Left colon (tissue), 2 donors: ENCODE measurements around the gene OAT. TPM values are rescaled to one million over a fixed set of nuclear protein-coding genes. Genes with fewer than 3 reads are reported as not detected.
"Not testable (repeated sequence)": the region's sequence is repeated elsewhere in the genome, so short reads cannot be mapped to it uniquely, and the experiment has no call there.

Source experiments
- ATAC-seq: fragments of 200-7000 bp; cut with Tn5 transposase; one replicate; pipeline ENCODE4 v1.9.1; 2020; ENCODE audit warnings: mild to moderate bottlenecking, moderate library complexity
- DNase-seq, 2 donors: peaks; one replicate each; pipeline ENCODE4 v3.0.0-alpha.2; 2020
- intact Hi-C, 2 donors: fragments of 100-400 bp; cut with DNase I in 1 of 2; cut with micrococcal nuclease in 1 of 2; formaldehyde crosslinking; loops; one replicate each; pipeline versions ENCODE4 v1.11.2 to v1.14.0; 2022; cut with DNase I, micrococcal nuclease
- total RNA-seq, 2 donors: library from RNA; stranded (reverse); fragmentation: NEBNext Ultra II Directional; extraction: Animal tissue kit (Norgen Biotek cat#: 25700); gene quantifications; one replicate each; pipeline ENCODE4 v1.2.1, GENCODE V29; 2021
- donor health status: DM: no; HTN: no; CAD: no.
- donor health status: DM: yes; HTN: yes; CAD: no.

OAT gene
- total RNA-seq, 2 donors from 2014 or later = 61.0 to 70.0 TPM

DNA sequence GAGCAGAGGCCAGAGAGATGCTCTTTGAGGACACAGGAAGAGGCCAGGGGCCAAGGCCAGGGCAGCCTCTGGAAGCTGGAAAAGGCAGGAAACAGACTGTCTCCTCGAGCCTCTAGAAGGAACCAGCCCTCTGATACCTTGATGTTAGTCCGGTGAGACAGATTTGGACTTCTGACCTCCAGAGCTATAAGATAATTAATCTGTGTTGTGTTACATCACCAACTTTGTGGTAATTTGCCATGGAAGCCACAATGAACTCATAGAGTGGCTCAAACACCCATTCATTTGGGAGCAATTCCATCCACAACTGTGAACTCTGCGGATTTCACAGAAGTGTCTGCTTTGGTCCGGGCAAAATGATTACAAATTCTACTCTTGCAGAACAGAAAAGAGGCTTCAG, 48.7 kb downstream of the OAT start:
- no peak for ATAC-seq
- DNase-seq = no peak
- intact Hi-C loops = no loop called here

DNA sequence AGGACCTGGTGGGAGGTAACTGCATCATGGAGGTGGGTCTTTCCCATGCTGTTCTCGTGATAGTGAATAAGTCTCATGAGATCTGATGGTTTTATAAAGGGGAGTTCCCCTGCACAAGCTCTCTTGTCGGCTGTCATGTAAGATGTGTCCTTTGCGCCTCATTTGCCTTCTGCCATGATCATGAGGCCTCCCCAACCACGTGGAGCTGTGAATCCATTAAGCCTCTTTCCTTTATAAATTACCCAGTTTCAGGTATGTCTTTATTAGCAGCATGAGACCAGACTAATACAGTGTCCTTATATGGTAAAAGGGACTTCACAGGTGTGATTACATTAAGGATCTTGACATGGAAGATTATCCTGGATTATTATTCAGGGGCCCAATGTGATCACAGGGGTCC, 49.2 kb downstream of the OAT start:
- DNase-seq, ATAC-seq, intact Hi-C loops: not testable (repeated sequence)

DNA sequence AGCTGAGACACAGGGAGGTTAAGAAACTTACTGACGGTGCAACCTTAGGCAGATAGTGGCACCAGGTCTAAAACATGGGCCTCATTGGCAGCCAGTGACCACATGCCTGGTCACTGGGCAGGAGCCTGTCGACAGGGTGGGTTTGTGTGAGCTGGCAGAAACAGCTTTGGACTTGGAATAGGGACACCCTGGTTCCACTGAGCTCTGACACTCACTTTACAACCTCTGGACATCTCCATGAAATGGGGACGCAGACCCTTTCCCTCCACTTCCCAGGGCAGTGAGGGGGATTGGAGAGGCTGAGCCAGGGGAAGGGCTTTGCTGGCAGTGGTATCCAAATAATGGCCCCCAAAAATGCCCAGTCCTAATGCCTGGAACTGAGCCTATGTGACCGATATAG, 49.7 kb downstream of the OAT start:
- DNase-seq = no peak
- ATAC-seq = no peak
- intact Hi-C loops = no loop called here

DNA sequence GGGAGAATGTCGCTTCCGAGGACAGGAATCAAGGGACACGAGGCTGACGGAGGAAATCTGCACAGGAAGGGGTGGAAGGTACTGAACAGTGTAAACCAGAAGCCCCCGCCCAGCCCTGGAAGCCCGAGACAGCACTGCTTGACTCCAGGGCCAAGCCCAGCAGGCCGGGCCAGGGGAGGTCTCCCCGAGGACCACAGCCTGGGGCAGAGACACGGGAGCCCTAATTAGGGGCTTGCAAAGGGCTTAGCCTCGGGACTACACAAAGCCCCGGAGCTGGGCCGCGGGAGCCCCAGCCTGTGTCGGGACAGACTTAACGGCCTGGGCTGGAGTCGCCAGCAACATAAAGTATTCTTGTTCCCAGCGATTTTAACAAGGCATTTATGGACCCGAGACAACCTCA, 50.8 kb downstream of the OAT start:
- no peak for ATAC-seq
- intact Hi-C loops = no loop called here
- DNase-seq = no peak

DNA sequence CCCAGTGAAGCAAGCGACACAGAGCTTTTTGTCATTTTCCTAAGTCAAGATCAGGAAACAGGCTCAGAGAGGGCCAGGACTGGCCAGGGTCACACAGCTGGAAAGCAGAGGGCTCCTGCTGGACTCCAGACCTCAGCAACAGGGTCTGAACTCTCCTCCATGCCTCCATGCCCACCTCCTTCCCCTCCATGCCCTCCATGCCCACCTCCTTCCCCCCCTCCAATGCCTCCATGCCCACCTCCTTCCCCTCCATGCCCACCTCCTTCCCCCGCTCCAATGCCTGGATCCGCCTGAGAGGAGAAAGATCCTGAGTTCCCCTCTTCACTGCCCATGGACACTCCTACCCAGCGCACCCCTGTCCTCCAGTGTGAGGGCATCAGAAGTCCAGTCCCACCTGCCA, 51.3 kb downstream of the OAT start:
- no peak for DNase-seq
- ATAC-seq = no peak
- intact Hi-C loops = no loop called here

DNA sequence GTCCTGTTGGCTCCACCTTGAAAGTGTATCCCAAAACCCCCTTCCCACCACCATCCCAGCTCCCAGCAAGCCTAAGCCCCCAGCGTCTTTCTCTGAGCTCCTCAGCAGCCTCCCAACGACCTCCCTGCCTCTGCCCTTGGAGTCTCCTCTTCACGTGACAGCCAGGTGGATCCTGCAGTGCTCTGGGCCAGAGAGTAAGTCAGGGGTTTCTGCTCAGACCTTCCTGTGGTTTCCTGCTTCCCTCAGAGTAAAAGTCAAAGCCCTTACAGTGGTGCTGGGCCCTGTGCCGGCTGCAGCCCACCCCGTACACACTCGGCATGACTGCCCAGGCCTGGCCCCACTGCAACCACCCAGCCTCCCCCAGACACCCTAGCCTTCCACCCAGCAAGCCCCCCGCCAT, 51.9 kb downstream of the OAT start:
- no peak for DNase-seq
- intact Hi-C loops = no loop called here
- ATAC-seq = no peak

DNA sequence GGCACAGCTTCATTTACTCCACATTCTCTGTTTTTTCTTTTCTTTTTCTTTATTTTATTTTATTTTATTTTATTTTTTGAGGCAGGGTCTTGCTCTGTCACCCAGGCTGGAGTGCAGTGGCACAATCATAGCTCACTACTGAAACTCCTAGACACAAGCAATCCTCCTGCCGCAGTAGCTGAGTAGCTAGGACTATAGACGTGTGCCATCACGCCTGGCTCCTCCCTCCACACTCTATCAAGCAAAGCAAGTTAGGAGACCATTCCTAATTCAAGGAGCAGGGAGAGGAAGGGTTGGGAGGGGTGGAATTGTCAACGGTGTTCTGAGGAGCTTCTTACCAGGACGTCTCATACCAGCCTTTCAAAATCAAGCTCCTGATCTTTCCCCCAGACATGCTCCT, 52.4 kb downstream of the OAT start:
- intact Hi-C loops = no loop called here
- no peak for DNase-seq
- no peak for ATAC-seq

DNA sequence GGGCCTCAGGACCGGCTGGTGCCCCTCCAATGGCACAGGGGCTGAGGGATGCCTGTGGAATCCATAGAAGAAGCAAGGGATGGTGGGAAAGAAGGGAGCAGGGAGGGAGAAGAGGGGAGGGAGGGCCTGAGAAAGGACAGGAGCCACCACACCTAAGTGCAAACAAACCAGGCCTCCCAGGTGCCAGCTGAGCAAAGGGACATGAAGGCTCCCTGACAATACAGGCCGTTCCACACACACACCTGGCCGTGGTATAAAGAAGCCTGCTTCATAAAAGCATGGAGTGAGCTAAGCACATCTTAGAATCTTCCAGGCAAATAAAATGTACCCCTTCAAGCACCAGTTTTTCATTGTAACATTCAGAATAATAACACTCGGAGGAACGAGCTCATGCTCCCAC, 54.0 kb downstream of the OAT start:
- ATAC-seq (peak; percentile 89), DNase-seq (peak in 1 of 2 donors; percentile 26)
- intact Hi-C loops = no loop called here

DNA sequence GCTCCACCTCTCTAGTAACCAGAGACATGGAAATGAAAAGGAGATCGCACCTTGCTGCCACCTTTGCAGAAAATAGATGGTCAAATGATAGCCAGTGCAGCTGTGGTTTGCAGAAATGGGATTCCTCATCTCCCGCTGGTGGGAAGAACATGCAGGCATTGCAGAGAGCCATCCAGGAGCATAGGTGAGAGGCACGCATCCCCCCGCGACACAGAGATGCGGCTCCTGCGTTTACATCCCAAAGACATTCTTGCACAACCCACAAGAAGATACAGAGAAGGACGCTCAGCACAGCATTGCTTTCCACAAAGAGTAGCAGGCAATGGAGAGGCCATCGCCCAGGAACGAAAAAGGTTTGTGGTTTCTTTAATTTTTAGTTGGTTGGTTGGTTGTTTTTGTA, 56.2 kb downstream of the OAT start:
- ATAC-seq (no peak), DNase-seq (no peak)
- intact Hi-C loops = no loop called here

DNA sequence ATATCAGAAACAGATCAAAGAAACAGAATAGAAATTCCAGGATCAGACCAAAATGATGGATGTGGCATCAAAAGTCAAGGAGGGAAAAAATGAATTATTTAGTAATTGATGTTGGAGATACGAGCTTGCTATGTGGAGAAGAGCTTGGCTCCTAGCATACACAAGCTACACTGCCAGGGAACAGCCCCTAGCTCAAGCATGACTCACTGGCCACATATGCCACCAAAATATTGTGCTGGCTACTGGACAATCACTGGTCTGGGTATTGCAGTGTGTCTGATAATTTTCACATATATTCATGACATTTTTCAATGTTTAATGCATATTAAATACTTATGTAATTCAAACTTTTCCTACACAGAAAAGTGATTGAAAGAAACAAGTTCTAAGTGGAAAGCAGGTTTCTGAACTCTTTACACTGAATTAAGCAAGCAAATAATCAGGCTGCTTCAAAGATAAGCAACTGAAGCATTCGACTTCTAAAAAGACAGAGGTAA, 59.3 kb downstream of the OAT start:
- intact Hi-C loops = loop anchor here in 1 of 2 donors (10.0 kb wide), 1 partner anchor 185 kb away; no protein-coding TSS in a partner anchor
- no peak for ATAC-seq
- no peak for DNase-seq

DNA sequence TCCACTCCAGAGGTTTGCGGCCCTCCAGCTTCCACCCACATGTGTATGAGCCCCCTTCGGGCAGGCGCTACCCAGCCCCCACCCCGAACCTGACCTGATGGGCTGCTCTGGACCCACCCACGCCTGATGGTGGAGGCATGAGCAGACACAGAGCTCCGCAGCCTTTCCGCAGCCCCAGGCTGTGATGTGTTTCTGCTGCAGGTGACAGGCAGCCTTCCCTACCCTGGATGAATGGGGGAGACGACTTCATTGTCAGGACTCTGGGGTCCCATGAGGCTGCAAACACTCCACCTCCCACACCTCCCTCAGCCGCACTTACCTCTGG, 61.2 kb downstream of the OAT start:
- intact Hi-C loops = loop anchor here in 1 of 2 donors (10.0 kb wide), 1 partner anchor 183 kb away; no protein-coding TSS in a partner anchor
- DNase-seq (no peak), ATAC-seq (no peak)

DNA sequence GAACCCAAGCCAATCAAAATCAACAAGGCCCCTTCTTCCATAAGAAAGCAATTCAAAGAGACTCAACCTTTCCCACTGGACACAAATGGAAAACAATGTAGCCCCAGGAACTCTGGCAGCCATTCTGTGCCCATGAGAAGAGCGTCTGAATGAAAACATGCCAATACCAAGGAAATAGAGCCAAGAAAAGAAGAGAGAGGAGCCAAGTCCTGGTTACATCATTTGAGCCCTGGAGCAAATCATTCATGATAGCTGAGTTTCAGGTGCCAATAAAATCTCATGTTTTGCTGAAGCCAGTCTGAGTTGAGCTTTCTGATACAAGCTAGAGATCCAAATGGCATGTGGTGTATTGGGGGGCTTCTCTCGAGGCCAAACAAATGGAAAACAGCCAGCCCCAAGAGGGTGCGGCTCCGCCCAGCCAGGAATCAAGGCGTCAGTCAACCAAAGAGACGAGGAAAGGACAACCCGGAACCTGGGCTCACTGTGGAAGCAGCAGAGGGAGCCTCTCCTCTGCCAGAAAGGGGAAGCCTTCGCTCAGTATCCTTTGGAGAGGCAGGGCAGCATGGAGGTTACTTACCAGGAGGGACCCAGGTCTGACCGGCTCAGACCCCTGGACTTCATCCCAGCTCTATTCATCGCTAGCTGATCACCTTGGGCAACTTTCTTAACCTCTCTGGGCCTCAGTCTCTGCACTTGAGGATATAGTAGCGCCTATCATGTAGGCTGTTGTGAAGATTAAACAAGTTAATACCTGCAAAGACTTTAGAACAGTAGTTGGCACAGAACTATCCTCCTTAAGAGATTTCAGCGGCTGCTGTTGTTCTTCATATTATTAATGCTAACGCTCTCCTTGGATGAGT, 61.8 kb downstream of the OAT start:
- ATAC-seq = no peak
- intact Hi-C loops = loop anchor here in 1 of 2 donors (10.0 kb wide), 1 partner anchor 182 kb away; no protein-coding TSS in a partner anchor
- no peak for DNase-seq

DNA sequence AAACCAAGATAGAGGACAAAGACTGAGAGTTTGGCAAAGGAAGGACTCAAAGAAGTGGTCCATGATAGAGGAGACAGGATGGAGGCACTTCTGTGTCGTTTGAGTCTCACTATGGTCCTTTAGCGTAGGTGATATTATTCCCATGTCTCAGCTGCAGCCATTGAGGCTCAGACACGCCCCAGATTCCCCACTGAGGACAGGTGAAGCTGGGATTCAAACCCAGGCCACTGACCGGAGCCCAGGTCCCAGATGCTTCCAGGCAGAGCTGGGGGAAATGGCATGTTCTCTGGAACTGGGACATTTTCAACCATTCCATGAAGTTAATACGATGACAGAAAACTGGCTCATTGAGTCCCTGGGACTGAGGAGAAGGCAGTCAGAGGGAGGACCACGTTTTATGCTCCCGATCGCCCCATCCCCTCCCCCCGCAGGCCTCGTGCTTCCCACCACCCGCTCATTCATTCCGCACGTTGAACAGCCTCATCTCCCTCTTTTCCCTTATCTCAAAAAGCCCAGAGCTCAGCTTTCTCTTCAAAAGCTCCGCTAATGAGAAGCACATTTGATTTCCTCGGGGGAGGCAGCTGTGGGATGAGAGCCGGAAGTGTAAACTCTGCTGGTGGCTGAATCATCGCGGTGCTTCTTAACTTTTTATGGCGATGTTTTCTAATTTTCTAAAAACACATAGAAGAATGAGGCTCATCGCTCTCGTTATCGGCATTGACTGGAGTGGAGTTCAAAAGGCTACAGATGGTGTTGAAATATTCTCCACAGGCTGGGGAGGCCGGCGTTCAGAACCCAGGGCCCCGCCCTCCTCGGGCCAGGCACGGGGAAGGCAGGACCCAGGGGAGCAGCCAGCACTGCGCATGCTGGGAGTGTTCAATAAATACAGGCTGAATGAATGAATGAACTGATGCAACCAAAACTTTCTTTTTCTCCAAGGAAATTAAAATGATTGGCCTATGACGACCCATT, 64.0 kb downstream of the OAT start:
- ATAC-seq (peak; percentile 85), DNase-seq (peak in 1 of 2 donors; percentile 48)
- intact Hi-C loops = loop anchor here in 1 of 2 donors (10.0 kb wide), 1 partner anchor 180 kb away; no protein-coding TSS in a partner anchor

DNA sequence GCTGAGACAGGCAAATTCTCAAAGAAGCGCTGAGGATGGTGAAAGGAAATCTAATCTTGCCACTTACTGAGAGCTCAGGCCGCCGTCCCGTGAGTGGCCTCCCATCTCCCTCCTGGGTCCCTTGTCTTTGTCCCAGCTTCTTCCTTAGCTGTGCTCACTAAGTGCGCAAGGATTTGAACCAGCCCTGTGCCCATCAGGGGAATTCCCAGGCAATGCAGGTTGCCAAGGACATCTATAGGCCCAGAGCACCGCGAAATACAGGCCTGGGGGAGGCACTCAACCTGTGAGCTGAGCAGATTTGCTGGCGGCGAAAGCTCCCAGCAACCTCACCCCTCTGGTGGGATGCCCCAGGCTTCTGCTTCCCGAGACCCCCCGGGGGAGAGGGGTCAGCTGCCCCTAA, 64.8 kb downstream of the OAT start:
- DNase-seq = no peak
- intact Hi-C loops = loop anchor here in 1 of 2 donors (10.0 kb wide), 1 partner anchor 179 kb away; no protein-coding TSS in a partner anchor
- no peak for ATAC-seq

DNA sequence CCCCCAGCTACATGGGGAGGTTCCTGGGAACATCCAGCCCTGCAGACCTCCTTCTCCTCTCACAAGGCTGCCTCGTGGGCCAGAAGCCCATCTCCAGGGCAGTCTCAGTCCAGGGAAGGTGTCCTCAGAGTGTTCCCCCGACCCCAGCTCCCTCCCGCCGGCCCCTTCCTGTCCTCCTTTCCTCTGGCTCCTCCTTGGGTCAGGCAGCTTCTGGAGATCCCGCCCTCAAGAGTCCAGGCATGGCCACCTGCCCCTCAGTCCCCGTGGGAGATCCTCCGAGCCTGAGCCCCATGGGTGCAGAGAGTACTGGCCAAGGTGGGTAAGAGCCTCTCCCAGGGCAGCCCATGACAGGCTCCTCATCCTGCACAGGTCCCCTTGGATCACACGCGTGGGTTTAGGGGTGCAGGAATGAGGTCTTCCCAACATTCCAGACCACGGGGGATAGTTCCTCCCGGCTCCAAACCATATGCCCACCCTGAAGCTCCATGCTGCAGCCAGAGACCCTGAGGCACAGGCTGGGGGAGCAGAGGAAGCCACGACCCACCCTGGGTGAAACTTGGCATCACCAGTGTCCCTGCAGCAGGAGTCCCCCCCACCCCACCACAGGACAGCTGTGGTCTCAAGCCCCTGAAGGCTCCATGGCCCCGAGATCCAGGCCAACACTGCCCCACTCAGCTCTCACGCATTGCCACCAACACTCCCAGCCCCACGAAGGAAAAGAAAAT, 65.5 kb downstream of the OAT start:
- DNase-seq (no peak), ATAC-seq (no peak)
- intact Hi-C loops = loop anchor here in 1 of 2 donors (10.0 kb wide), 1 partner anchor 178 kb away; no protein-coding TSS in a partner anchor

DNA sequence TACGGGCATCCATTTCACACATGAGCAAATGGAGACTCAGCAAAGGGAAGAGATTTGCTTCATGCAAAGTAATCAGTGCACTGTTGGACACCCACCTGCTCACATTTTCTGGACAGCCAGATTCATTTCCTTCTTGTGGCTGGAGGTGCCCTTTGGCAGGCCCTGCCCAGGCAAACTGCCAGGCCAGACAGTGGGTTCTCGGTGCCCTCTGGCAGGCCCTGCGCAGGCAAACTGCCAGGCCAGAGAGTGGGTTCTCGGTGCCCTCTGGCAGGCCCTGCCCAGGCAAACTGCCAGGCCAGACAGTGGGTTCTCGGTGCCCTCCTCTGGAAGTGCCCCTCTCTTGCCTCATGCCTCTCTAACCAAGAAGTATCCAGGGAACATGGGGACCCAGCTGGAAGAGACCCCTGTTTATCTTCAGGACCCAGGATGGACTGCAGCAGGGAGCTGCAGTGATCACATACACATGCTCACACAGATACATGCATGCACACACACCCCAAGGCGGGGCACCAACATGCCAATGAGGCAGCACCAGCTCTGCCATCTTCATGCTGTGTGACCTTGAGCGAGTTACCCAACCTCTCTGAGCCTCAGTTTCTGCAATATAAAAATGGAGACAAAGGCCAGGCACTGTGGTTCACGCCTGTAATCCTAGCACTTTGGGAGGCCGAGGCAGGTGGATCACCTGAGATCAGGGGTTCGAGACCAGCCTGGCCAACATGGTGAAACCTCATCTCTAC, 67.1 kb downstream of the OAT start:
- no peak for ATAC-seq
- intact Hi-C loops = loop anchor here in 1 of 2 donors (10.0 kb wide), 1 partner anchor 177 kb away; no protein-coding TSS in a partner anchor
- no peak for DNase-seq

DNA sequence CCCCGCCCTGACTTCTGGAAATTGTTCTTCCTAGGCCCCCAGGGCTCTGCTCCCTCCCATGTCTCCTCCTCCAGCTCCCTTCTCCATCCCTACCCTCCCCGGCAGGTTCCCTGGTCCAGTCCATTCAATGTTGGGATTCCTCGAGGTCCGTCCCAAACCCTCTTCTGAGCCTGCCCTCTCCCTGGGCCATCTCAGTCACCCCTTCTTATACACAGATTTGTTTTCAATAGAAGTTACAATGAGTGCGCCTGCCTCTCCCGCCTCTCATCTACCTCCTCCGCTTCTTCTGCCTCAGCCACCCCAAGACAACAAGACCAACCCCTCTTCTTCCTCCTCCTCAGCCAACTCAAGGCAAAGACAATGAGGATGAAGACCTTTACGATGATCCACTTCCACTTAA, 67.9 kb downstream of the OAT start:
- ATAC-seq (no peak), DNase-seq (no peak)
- intact Hi-C loops = loop anchor here in 1 of 2 donors (10.0 kb wide), 1 partner anchor 176 kb away; no protein-coding TSS in a partner anchor

DNA sequence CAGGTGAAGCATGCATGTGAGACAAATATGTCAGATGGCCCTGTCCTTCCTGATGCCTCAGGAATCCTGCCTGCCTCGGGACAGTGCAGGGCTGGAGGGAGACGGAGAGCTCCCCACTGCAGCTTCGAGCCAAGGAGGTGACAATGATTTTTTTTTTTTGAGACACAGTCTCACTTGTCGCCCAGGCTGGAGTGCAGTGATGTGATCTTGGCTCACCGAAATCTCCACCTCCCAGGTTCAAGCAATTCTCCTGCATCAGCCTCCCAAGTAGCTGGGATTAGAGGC, 68.8 kb downstream of the OAT start:
- ATAC-seq (no peak), DNase-seq (no peak)
- intact Hi-C loops = loop anchor here in 1 of 2 donors (10.0 kb wide), 1 partner anchor 175 kb away; no protein-coding TSS in a partner anchor
